ENCODE results near the gene KRTAP20-3.

KRTAP20-3 gene

DNA sequence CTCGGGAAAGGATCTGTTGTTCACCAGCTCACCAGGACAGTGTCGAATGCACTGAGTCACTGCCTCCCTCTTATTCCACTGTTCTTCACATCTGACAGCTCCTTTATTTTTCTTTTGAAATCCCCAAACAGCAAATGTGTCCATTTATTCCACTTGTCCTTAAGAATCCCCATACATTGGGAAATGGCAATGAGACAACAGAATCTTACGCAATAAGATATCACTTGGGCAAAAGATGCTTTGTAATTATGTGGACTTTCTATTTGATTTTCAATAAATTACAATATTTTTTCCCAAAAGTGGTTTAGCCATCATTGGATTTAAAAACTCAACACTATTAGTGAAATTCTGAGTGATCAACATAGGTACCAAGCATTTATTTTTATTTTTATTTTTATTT lies 4.0 kb upstream of the KRTAP20-3 start:
- no peaks in the 10 kb centered on the region for H4K20me1 ChIP-seq (ENCODE audit: control insufficient read depth, insufficient read depth, low read depth, low read length)
- no peaks in the 10 kb centered on the region for H3F3A ChIP-seq (ENCODE audit: control insufficient read depth, insufficient read depth)
- no peaks in the 10 kb centered on the region for H3K27me3 ChIP-seq (ENCODE audit: control insufficient read depth, low read length)
- H3K9me3 ChIP-seq (ENCODE audit: control insufficient read depth, insufficient read depth, low read length), result no peaks in the 10 kb centered on the region
- H3K9me2 ChIP-seq (replicated peaks; ENCODE audit: control insufficient read depth, low read length), result no peaks in the 10 kb centered on the region
- H3K4me2 ChIP-seq (ENCODE audit: low read length), result no peak overlapping the region
- H3K27ac ChIP-seq (ENCODE audit: low read depth, low read length), result no peak overlapping the region
- no peak overlapping the region for H3K4me3 ChIP-seq (ENCODE audit: low read length)
- no peaks in the 10 kb centered on the region for H3K79me2 ChIP-seq (ENCODE audit: control insufficient read depth, low read length)
- TF ChIP-seq, protein P1, sequence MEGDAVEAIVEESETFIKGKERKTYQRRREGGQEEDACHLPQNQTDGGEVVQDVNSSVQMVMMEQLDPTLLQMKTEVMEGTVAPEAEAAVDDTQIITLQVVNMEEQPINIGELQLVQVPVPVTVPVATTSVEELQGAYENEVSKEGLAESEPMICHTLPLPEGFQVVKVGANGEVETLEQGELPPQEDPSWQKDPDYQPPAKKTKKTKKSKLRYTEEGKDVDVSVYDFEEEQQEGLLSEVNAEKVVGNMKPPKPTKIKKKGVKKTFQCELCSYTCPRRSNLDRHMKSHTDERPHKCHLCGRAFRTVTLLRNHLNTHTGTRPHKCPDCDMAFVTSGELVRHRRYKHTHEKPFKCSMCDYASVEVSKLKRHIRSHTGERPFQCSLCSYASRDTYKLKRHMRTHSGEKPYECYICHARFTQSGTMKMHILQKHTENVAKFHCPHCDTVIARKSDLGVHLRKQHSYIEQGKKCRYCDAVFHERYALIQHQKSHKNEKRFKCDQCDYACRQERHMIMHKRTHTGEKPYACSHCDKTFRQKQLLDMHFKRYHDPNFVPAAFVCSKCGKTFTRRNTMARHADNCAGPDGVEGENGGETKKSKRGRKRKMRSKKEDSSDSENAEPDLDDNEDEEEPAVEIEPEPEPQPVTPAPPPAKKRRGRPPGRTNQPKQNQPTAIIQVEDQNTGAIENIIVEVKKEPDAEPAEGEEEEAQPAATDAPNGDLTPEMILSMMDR (IDR thresholded peaks at IDR 0.05; ENCODE audit: low read depth, low read length, poor library complexity, severe bottlenecking), result no peak
- no peak for TF ChIP-seq EZH2phosphoT487 (IDR thresholded peaks at IDR 0.05; ENCODE audit: borderline replicate concordance, low read length)
- H3K36me3 ChIP-seq (ENCODE audit: control insufficient read depth, low read length), result no peaks in the 10 kb centered on the region
- H3K4me1 ChIP-seq (ENCODE audit: control insufficient read depth, low read length), result no peaks in the 10 kb centered on the region

DNA sequence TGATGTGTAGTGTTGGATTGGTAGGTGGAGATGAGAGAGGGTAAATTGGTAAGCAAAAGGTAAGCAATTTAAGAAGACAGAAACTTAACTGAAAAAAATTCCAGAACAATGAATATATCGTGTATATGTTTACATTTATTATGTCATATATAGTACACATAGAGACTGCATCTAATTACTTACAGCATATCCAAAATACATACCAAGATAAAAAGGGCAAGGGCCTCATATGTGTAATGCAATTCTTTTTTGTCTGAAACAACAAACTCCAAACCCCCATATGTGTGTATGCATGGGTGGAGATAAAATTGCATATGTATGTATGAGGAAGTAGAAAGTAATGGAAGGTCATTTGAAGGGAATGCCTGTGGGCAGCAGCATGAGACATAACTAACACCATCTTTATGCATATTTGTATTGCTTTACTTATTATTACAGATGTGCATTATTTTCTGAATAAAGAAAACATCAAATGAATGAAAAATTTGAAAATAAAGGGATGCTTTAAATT lies 4.3 kb downstream of the KRTAP20-3 start:
- H3K79me2 ChIP-seq (ENCODE audit: control insufficient read depth, low read length), result no peaks in the 10 kb centered on the region
- H3K27ac ChIP-seq (ENCODE audit: low read depth, low read length), result no peak overlapping the region
- TF ChIP-seq EZH2phosphoT487 (IDR thresholded peaks at IDR 0.05; ENCODE audit: borderline replicate concordance, low read length), result no peak
- TF ChIP-seq, protein P1 (IDR thresholded peaks at IDR 0.05; ENCODE audit: low read depth, low read length, poor library complexity, severe bottlenecking), result no peak
- no peak overlapping the region for H3K4me3 ChIP-seq (ENCODE audit: low read length)
- no peaks in the 10 kb centered on the region for H3K27me3 ChIP-seq (ENCODE audit: control insufficient read depth, low read length)
- no peaks in the 10 kb centered on the region for H3K36me3 ChIP-seq (ENCODE audit: control insufficient read depth, low read length)
- H3F3A ChIP-seq (ENCODE audit: control insufficient read depth, insufficient read depth), result no peaks in the 10 kb centered on the region
- no peak overlapping the region for H3K4me2 ChIP-seq (ENCODE audit: low read length)
- H3K9me3 ChIP-seq (ENCODE audit: control insufficient read depth, insufficient read depth, low read length), result no peaks in the 10 kb centered on the region
- H4K20me1 ChIP-seq (ENCODE audit: control insufficient read depth, insufficient read depth, low read depth, low read length), result no peaks in the 10 kb centered on the region
- no peaks in the 10 kb centered on the region for H3K9me2 ChIP-seq (replicated peaks; ENCODE audit: control insufficient read depth, low read length)
- no peaks in the 10 kb centered on the region for H3K4me1 ChIP-seq (ENCODE audit: control insufficient read depth, low read length)

DNA sequence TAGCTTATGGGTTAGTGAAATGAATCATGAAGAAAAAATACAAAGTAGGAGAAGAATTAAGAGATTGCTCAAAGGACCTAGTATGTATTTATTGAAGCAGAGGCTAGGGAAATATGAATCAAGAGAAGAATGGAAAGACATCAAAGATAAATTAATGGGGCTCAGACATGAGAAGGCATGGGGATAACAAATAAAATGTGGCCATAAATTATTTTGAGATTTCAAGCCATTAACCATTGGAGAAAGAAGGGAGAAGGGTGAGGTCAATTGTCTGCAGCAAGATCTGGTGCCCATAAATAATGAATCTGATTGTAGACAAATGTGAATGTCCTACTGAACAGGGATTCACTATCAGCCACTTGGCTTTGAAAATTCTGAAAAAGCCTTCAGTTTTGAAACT lies 10.2 kb downstream of the KRTAP20-3 start:
- no peak for TF ChIP-seq EZH2phosphoT487 (IDR thresholded peaks at IDR 0.05; ENCODE audit: borderline replicate concordance, low read length)
- TF ChIP-seq, protein P1 (IDR thresholded peaks at IDR 0.05; ENCODE audit: low read depth, low read length, poor library complexity, severe bottlenecking), result no peak
- no peaks in the 10 kb centered on the region for H3K27me3 ChIP-seq (ENCODE audit: control insufficient read depth, low read length)
- no peaks in the 10 kb centered on the region for H4K20me1 ChIP-seq (ENCODE audit: control insufficient read depth, insufficient read depth, low read depth, low read length)
- H3K4me2 ChIP-seq (ENCODE audit: low read length), result no peak overlapping the region
- no peaks in the 10 kb centered on the region for H3F3A ChIP-seq (ENCODE audit: control insufficient read depth, insufficient read depth)
- no peak overlapping the region for H3K4me3 ChIP-seq (ENCODE audit: low read length)
- no peak overlapping the region for H3K27ac ChIP-seq (ENCODE audit: low read depth, low read length)
- H3K9me2 ChIP-seq (replicated peaks; ENCODE audit: control insufficient read depth, low read length), result no peaks in the 10 kb centered on the region
- H3K9me3 ChIP-seq (ENCODE audit: control insufficient read depth, insufficient read depth, low read length), result no peaks in the 10 kb centered on the region
- H3K36me3 ChIP-seq (ENCODE audit: control insufficient read depth, low read length), result no peaks in the 10 kb centered on the region
- no peaks in the 10 kb centered on the region for H3K79me2 ChIP-seq (ENCODE audit: control insufficient read depth, low read length)
- H3K4me1 ChIP-seq (ENCODE audit: control insufficient read depth, low read length), result no peaks in the 10 kb centered on the region
